ENCODE measurements around the gene PITPNB. TPM values are rescaled to one million over a fixed set of nuclear protein-coding genes. Genes with fewer than 3 reads are reported as not detected.

The PITPNB gene
- total and polyA plus RNA-seq, 2 donors from 2014 or later: 23.7 to 72.0 TPM

DNA sequence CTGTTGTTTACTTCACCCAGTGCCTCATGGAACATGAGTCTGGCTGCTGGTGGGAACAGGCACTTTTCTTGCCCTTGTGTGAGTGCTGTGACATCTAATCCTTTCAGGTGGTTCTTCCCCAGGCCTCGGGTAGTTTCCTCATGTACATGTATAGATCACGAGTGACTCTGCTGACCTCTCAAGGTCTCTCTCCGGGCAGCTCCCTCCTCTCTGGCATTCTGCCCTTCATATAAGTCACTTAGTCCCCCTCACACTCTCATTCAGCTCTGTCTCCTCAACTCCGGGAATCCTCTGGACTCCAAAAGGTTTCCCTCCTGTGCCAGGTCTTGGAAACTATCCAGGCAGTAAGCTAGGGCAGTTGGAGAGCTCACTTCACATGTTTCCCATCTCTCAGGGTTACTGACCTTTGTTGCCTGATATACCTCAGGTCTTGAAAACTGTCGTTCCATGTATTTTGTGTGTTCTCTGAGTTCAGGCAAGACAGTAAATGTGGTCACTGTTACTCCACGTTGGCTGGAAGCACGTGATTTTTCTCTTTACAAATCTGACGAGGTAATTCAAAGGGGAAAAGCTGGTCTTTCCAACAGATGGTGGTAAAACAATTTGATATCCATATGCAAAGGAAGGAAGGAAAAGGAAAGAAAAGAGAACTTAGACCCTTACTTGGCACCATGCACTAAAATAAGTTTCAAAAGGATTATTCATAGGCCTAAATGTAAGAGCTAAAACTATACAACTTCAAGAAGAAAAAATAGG is 40.5 kb upstream of the PITPNB start:
- no peak overlapping the region for H3K27ac ChIP-seq (ENCODE audit: low read depth in 2 of 2, low read length in 2 of 2)

DNA sequence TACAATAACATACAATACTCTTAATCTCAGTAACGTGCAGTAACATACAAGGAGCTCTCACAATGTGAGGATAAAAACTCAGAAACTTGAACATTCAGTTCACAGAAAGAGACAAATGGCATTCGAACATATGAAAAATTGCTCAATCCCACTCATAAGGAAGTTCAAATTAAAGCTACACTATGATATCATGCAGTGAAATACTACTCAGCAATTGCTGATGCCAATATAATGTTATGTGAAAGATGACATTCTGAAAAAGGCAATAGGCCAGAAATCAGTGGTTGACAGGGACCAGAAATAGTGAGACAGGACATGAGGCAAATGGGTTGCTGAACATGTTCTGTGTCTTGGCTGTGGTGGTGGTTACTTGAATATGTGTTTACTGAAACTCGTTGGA is 33.7 kb upstream of the PITPNB start:
- Histone ChIP-seq H3K9me3 (ENCODE audit: control insufficient read depth in 2 of 3, insufficient read depth in 1 of 3, low read length in 3 of 3) (no peaks in the 10 kb centered on the region), H3K36me3 (ENCODE audit: control insufficient read depth in 2 of 3, insufficient read depth in 3 of 3, low read length in 3 of 3) (no peaks in the 10 kb centered on the region), H3K27ac (ENCODE audit: low read depth in 2 of 2, low read length in 2 of 2) (no peak overlapping the region), H3K27me3 (ENCODE audit: control insufficient read depth, insufficient read depth, low read length) (no peaks in the 10 kb centered on the region), H3K4me3 (ENCODE audit: low read length in 3 of 3) (no peak overlapping the region), H3K9ac (ENCODE audit: low read length in 3 of 3) (no peak overlapping the region), H3K4me1 (ENCODE audit: control insufficient read depth in 2 of 3, insufficient read depth in 2 of 3, low read depth in 1 of 3, low read length in 3 of 3) (no peaks in the 10 kb centered on the region)
- DNase-seq (no peak), FAIRE-seq (no peak)
- intact Hi-C loops (cut with DNase I): no loop called here
- TF ChIP-seq CTCF (IDR thresholded peaks at IDR 0.05; ENCODE audit: borderline replicate concordance, extremely low read depth, insufficient read depth): no peak

More for the DNA sequence above, 40.5 kb upstream of the PITPNB start:
- Histone ChIP-seq H3K27me3 (ENCODE audit: control insufficient read depth, insufficient read depth, low read length) (no peaks in the 10 kb centered on the region), H3K4me3 (ENCODE audit: low read length in 3 of 3) (no peak overlapping the region), H3K9me3 (ENCODE audit: control insufficient read depth in 2 of 3, insufficient read depth in 1 of 3, low read length in 3 of 3) (no peaks in the 10 kb centered on the region), H3K9ac (ENCODE audit: low read length in 3 of 3) (no peak overlapping the region), H3K4me1 (ENCODE audit: control insufficient read depth in 2 of 3, insufficient read depth in 2 of 3, low read depth in 1 of 3, low read length in 3 of 3) (peaks cover 0 to 4% (median 0%) of the 10 kb centered on the region in 3 donors), H3K36me3 (ENCODE audit: control insufficient read depth in 2 of 3, insufficient read depth in 3 of 3, low read length in 3 of 3) (no peaks in the 10 kb centered on the region)
- intact Hi-C loops (cut with DNase I): no loop called here
- DNase-seq (no peak), FAIRE-seq (no peak)
- no peak for TF ChIP-seq CTCF (IDR thresholded peaks at IDR 0.05; ENCODE audit: borderline replicate concordance, extremely low read depth, insufficient read depth)

DNA sequence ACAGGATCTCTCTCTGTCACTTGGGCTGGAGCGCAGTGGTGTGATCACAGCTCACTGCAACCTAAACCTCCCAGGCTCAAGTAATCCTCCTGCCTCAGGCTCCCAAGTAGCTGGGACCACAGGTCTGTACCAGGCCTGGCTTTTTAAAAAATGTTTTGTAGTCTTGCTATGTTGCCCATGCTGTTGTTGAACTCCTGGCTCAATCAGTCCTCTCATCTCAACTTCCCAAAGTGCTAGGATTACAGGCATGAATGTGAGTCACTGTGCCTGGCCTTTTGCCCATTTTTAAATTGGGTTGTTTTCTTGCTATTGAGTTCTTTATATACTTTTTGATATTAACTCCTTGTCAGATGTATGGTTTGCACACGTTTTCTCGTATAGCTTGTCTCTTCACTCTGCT is 33.0 kb upstream of the PITPNB start:
- intact Hi-C loops (cut with DNase I): no loop called here
- H3K4me3 ChIP-seq (ENCODE audit: low read length in 3 of 3): no peak overlapping the region
- H3K9ac ChIP-seq (ENCODE audit: low read length in 3 of 3): no peak overlapping the region
- no peak overlapping the region for H3K27ac ChIP-seq (ENCODE audit: low read depth in 2 of 2, low read length in 2 of 2)
- H3K9me3 ChIP-seq (ENCODE audit: control insufficient read depth in 2 of 3, insufficient read depth in 1 of 3, low read length in 3 of 3): no peaks in the 10 kb centered on the region
- H3K36me3 ChIP-seq (ENCODE audit: control insufficient read depth in 2 of 3, insufficient read depth in 3 of 3, low read length in 3 of 3): no peaks in the 10 kb centered on the region
- FAIRE-seq (no peak), DNase-seq (no peak)
- H3K4me1 ChIP-seq (ENCODE audit: control insufficient read depth in 2 of 3, insufficient read depth in 2 of 3, low read depth in 1 of 3, low read length in 3 of 3): no peaks in the 10 kb centered on the region
- no peaks in the 10 kb centered on the region for H3K27me3 ChIP-seq (ENCODE audit: control insufficient read depth, insufficient read depth, low read length)
- no peak for TF ChIP-seq CTCF (IDR thresholded peaks at IDR 0.05; ENCODE audit: borderline replicate concordance, extremely low read depth, insufficient read depth)

All from kidney (tissue), 14 donors.